HG03095 (cell line): ENCODE data around the gene COG7.
"Not testable (repeated sequence)": the region's sequence is repeated elsewhere in the genome, so short reads cannot be mapped to it uniquely, and the experiment has no call there.

Experiments used
- ATAC-seq: cut with Tn5 transposase; IDR thresholded peaks from one replicate; pipeline ENCODE4 v1.9.1; 2021; ENCODE audit warnings: moderate library complexity; ENCODE audit not compliant: unreplicated experiment

The COG7 gene

DNA sequence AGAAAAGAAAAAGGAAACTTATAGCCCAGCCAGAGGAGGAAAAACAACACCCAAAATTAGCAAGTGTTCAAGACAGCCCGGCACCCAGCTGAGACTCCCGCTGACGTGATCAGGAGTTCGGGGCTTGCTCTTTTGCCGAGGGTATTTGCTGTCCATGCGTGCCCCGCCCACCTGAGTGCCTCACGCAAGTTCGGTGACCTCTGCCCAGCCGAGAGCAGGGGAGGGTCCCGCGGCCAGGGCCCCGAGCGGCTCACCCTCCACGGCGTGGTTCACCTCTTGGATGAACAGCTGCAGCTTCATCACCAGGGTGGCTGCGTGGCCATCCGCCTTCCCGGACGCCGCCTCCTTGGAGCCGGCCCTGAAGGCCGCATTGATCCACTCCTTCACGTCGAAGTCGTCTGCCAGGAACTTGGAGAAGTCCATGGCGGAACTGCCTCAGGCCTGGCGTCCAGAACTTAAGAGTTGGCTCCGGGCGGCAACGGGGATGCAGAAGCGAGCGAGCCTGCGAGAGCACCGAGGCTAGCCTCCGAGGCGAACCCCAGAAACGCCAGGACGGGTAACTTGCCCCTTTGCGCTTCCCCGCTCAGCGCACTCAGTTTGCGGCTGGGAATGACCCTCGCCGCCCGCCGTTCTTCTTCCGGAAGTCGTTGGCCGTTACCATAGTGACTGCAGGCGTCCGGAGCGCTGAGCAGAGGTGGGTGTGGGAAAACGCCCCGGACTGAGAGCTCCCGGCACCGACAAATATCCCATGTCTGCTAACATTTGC lies at the start of gene COG7:
Gene COG7, minus strand, starts transcription at position 618 of the 766 bp plus-strand sequence. Its CDS starts 195 bp downstream, at position 423.
- ATAC-seq, result peak; percentile 71

DNA sequence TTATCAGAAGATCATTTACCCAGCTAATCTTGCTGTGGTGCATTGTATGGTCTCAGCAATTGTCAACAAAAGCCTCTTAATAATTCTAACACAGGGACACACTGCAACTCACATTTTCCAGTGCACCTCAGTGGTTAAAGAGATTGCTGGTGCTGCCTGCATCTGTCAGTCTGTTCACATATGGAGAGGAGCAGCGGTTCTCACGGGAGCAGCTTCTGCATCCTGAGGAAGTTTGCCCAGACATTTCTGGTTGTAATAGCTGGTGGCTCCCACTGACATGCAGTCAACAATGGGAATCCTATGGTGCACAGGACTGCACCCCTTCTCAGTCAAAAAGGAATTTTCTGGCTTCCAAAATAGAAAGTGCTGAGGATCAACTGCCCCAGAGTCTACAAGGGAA lies 49.5 kb upstream of the COG7 start:
- no peak for ATAC-seq

GRCh38 chr16:23501291-23501690 lies 48.3 kb upstream of the COG7 start:
- no peak for ATAC-seq

DNA sequence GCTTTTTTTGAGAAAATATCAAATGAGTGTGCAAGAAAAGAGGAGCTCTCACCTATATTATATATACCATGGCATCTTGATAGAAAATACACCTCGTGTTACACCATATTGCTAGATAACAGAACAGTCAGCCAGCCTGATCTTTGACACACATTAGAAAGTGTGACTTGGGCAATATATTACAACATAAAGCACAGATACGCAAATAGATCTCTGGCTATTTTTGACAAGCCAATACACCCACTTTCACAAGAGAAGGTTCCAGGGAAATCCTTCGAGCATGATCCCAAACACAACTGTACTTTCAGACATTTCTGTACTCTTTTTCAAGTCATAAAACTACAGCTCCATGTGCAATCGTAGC lies 47.9 kb upstream of the COG7 start:
- no peak for ATAC-seq

DNA sequence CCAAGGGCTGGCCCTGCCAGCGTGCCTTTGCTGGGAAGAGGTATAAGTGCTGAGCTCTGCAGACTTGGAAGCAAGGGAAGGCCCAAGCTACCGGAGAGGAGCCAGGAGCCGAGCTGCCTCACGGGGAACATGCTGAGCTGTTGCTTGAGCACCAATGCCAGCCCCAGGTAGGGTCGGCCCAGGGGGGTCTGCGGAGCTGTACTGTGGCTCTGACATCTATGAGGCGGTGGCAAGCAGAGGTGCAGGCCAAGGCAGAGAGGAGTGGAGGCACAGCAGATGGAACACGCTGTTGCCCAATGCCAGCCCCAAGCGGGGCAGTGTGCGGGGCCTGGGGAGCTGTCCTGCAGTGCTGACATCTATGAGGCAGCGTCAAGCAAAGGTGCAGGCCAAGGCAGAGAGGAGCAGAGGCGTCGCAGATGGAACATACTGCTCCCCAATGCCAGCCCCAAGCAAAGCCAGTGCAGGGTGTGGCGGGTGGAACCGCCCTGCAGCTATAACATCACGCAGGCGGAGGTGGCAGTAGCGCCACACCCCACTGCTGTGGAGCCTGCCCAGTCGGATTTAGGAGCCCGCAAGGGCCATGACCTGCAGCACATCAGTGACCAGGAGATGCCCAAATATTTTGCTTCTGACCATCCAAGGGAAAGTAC lies 47.3 kb upstream of the COG7 start:
- no peak for ATAC-seq

DNA sequence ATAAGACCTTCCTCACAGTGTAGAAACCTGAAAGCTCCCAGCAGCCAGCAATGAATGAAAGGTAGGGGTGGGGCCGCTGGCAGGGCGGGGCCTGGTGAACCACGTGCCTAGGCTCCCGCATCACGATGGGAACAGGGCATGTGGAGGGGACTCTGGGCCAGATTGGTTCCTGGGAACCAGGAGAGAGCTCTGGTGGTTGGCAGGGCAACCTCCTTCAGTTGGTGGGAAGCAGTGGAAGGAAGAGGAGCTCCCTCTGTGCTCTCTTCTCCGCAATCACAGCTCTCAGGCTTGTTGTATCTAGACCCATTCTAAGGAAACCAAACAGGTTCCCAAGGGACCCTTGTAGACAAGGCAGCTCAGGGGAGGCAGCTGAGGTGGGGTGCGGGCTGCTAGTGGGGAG lies 46.8 kb upstream of the COG7 start:
- no peak for ATAC-seq

DNA sequence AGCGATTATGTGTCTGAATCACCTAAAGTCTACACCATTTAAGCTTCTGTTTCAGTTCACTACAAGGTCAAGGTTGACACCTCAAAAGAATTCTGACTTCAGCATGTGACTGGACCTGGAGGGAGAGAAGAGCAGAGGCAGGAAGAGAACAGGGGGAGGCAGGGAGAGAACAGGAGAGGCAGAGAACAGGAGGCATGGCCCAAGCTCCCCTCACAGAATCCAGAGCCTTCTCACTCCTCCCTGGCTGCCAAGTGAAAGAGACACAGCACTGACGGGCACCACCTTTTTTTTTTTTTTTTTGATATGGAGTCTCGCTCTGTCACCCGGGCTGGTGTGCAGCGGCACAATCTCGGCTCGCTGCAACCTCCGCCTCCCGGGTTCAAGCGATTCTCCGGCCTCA lies 45.9 kb upstream of the COG7 start:
- no peak for ATAC-seq

DNA sequence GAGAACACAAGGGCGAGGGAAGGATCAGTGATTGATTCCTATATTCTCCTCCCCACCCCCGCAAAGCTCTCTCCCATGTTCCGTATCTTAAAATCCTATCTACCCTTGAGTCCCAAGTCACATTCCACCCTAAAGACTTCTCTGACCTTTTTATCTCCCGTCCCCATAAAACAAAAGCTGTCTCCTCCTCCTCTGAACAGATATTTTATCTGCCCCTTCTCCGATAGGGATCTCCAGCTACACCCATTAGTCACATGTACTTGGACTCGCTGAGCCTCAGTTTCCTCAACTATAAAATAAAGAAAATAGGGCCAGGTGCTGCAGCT lies 44.5 kb upstream of the COG7 start:
- ATAC-seq, result no peak

GRCh38 chr16:23496821-23497542 lies 44.0 kb upstream of the COG7 start:
- ATAC-seq, result no peak

- ATAC-seq, result no peak
These were observed 42.7 kb upstream of the COG7 start for GRCh38 chr16:23495671-23496070.

GRCh38 chr16:23494188-23494587 lies 41.2 kb upstream of the COG7 start:
- ATAC-seq, result no peak

GRCh38 chr16:23491490-23492391 lies 38.8 kb upstream of the COG7 start:
- ATAC-seq, result no peak

DNA sequence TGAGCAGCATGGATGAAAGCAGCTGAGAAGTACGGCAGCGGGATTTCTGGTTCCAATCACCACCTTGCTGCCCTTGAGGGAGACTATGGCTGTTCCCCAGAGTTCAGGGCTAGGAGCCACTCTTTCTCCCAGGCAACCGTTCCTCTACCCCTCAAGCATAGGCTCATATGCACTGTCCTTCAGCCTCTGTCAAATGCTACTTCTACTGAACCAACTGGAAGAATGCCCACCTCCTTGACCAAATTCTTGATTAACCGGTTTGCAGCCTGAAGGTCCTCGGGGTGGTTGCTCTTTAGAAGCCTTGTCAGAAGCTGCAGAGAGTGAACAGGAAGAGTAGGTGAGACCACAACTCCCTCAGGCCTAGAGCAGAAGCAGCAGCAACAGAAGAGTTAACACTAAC lies 33.5 kb upstream of the COG7 start:
- ATAC-seq, result no peak

DNA sequence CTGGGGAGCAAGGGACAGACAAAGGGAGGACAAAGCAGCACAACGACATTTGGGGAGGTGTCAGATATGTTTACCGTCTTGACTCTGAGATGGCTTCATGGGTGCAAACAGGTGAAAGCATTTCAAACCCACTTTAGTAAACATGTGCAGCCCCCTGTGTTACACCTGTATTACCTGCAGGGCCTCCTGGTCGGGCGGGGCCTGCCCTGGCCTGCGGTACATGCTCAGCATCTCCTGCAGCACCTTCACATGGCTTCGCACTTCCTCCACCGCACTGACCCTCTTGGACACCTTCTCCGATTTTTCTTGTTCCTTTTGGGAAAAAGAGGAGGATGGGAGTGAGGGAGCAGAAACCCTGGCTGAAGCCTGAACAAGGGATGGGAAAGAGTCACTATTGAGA lies 32.9 kb upstream of the COG7 start:
- ATAC-seq, result no peak

- ATAC-seq, result no peak
These were observed 32.2 kb upstream of the COG7 start for GRCh38 chr16:23485257-23485614.

- no peak for ATAC-seq
These were observed 31.7 kb upstream of the COG7 start for GRCh38 chr16:23484510-23485256.

DNA sequence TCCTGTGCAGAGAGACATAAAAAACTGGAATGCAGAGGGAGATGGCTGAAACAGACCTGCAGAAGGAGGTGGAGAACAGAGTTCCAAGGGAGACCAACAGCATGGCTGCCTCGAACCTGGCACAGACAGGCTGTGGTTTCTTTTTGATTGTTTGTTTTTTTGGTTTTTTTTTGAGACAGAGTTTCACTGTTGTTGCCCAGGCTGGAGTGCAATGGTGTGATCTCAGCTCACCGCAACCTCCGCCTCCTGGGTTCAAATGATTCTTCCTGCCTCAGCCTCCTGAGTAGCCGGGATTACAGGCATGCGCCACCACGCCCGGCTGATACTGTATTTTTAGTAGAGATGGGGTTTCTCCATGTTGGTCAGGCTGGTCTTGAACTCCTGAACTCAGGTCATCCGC lies 30.5 kb upstream of the COG7 start:
- not testable (repeated sequence) for ATAC-seq

DNA sequence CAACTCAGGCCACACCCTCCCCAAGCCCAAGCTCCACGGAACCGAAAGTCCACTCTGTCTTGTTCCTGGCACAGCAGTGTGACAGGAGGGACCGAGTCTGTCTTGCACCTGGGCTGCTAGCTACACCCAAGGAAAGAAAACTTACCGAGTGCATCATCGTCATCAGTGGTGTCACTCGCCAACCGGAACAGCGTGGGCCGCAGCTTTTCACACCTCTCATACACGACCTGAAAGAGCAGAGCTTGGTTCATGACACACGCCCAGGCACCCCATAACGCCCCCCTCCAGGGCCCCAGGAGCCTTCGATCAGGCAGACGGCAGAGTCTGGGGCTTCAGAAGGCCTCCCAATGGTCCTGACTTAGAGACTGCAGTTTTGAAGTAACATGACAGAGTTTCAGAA lies 29.8 kb upstream of the COG7 start:
- no peak for ATAC-seq

DNA sequence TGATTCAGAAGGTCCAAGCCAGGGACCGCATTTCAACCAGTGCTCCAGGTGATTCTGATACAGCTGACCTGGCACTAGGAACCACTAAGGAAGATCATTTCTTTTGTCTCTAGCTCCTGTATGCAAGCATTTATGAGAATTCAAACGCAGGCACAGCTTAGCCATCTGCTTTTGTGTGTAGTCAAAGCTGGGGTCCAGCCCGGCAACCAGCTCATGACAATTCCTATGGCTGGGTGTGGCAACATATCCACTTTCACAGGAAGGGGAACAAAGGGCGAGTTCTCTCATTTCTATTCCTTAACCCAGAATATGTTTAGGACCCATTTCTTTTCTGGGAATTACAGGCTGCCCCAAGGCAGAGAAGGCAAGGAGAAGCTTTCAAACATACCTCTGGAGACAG lies 27.3 kb upstream of the COG7 start:
- no peak for ATAC-seq

- no peak for ATAC-seq
These were observed 26.1 kb upstream of the COG7 start for GRCh38 chr16:23479138-23479537.

DNA sequence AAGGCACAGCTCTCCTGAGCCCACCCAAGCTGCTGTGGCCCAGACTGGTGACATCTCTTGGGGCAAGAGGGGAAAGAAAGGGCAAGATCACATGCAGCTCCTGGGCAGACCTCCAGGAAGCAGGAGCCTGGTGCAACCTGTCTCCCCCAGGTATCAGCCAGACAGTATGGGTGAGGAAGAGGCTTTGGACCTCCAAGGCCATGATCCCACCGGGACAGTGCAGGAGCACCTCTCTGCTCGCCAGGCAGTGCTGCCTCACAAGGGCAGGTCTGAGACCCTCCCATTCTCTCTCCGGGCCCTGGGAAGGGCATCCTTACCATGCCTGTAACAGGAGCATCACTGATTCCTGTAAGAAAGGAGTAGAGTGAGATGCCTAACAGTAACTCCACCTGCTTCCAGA lies 25.6 kb upstream of the COG7 start:
- ATAC-seq, result no peak
